Measurements from ENCODE around the gene FARP1. TPM values are rescaled to one million over a fixed set of nuclear protein-coding genes. Genes with fewer than 3 reads are reported as not detected.

The FARP1 gene
- total and polyA plus RNA-seq, 2 of the 13 experiments (the other 11 are each of a cell fraction or from before 2014, with no cell fraction given), result 70.6 to 126 TPM

DNA sequence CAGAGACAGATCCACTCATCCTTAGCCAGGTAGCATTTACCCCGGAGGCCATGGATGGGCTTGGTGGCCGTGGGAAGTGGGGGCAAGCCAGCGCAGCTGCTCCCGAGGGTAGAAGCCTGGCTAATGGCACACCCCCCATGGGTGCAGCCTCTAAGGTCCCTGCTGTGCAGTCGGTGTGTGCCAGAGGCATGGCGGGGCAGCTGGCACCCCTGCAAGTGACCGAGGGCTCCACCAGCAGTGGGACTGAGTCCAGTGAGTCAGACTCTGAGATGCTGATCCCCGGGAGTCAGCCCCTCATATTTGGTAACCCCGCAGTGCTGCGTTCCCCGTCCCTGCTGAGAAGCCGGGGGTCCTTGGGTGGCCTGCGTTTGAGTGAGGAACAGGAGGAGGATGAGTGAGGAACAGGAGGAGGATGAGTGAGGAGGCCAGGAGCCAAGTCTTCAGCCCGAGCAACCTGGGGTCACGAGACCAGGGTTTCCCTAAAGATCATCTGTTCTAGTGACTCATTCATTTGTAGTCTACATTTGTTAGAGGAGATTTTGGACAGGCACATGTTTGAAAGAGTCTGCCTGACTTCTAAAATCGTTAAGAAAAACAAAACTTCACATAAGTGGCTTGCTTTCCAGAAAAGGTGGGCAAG lies 253.3 kb downstream of the FARP1 start (continued):
- TF ChIP-seq, protein P1, sequence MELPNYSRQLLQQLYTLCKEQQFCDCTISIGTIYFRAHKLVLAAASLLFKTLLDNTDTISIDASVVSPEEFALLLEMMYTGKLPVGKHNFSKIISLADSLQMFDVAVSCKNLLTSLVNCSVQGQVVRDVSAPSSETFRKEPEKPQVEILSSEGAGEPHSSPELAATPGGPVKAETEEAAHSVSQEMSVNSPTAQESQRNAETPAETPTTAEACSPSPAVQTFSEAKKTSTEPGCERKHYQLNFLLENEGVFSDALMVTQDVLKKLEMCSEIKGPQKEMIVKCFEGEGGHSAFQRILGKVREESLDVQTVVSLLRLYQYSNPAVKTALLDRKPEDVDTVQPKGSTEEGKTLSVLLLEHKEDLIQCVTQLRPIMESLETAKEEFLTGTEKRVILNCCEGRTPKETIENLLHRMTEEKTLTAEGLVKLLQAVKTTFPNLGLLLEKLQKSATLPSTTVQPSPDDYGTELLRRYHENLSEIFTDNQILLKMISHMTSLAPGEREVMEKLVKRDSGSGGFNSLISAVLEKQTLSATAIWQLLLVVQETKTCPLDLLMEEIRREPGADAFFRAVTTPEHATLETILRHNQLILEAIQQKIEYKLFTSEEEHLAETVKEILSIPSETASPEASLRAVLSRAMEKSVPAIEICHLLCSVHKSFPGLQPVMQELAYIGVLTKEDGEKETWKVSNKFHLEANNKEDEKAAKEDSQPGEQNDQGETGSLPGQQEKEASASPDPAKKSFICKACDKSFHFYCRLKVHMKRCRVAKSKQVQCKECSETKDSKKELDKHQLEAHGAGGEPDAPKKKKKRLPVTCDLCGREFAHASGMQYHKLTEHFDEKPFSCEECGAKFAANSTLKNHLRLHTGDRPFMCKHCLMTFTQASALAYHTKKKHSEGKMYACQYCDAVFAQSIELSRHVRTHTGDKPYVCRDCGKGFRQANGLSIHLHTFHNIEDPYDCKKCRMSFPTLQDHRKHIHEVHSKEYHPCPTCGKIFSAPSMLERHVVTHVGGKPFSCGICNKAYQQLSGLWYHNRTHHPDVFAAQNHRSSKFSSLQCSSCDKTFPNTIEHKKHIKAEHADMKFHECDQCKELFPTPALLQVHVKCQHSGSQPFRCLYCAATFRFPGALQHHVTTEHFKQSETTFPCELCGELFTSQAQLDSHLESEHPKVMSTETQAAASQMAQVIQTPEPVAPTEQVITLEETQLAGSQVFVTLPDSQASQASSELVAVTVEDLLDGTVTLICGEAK (IDR thresholded peaks at IDR 0.05), result no peak
- TF ChIP-seq, protein P1 (CRISPR knock-in tag; IDR thresholded peaks at IDR 0.05), result no peak
- TF ChIP-seq ZNF205 (CRISPR knock-in tag; IDR thresholded peaks at IDR 0.05) (no peak), HNF4A (CRISPR knock-in tag; IDR thresholded peaks at IDR 0.05) (no peak), ZNF138 (CRISPR knock-in tag; IDR thresholded peaks at IDR 0.05; ENCODE audit: low read depth) (no peak), ZNF496 (CRISPR knock-in tag; IDR thresholded peaks at IDR 0.05; ENCODE audit: insufficient replicate concordance) (no peak), ZNF790 (CRISPR knock-in tag; IDR thresholded peaks at IDR 0.05; ENCODE audit: borderline replicate concordance) (no peak), ZFP36L2 (CRISPR knock-in tag; IDR thresholded peaks at IDR 0.05) (no peak), POLR2G (IDR thresholded peaks at IDR 0.05; ENCODE audit: low read depth, low read length) (peak; percentile 6; the same call in 1 of the 2 replicates), ZNF160 (CRISPR knock-in tag; IDR thresholded peaks at IDR 0.05) (no peak)

Measured in HepG2 (cell line).